ENCODE results near the gene KIF21B.

The KIF21B gene

GRCh38 chr1:201020040-201020591 lies 3.4 kb downstream of the KIF21B start:
- no peak for DNase-seq (ENCODE audit: low spot score)

- DNase-seq (ENCODE audit: low spot score), result peak; percentile 45
Measured at GRCh38 chr1:201019321-201019977, 4.1 kb downstream of the KIF21B start.

GRCh38 chr1:201017828-201018163 lies 5.7 kb downstream of the KIF21B start:
- no peak for DNase-seq (ENCODE audit: low spot score)

DNA sequence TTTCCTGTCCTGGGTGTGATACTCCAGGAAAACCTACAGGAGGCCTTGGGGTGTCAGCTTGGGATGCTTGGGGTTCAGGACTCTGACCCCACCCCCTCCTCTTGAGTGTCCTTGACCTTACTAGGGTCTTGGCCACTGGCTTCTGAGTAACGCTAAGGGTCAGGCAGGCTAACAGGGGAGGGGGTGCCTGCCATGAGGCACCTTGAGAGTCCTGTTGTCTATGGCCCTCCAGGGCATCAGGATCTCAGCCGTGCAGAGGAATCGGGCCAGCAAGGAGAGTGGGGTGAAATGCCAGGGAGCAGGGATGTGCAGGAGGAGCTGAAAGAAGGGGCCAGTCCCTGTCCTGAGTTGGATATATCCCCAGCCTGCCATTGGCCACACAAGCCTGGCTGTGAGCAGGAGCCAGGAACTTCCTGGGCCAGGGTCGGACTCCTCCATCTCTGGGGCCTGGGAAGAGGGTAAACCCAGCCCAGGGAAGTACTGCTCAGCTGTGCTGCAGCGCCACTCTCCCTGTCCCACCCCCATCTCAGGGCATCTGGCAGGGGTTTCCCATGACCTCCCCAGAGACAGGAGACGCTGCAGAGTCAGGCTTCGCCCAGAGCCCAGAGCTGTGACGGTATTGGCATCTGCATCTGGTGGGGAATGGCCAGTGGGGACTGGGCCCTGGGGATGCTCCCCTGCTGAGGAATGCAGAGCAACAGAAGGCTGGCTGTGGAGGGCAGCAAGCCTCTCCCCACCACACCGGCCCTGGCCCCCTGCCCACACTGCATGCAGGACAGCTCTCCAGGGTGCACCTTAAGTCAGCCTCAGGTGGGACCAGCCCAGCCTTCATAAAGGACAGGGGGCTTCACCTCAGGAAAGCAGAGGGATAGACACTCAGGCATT lies 6.3 kb downstream of the KIF21B start:
- DNase-seq (ENCODE audit: low spot score), result no peak

DNA sequence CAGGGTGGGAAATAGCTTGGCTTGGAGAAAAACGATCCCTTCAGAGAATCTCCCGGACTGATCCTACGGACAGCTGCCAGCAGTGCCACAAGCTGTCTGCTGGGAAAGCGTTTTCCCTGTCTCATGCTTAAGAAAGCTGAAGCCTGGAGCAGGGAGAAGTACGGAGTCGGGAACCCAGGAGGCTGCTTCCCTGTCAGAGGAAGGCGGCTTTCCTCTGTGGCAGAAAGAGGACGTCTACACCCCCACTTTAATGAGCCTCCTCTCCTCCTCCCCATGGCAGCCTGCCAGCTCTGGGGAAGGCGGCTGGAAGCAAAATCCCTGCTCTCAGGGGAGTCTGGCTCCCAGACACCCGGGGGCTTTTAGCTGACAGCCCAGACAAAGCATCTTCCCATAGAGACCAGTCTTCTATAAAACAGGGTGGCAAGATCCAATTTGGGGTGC lies 7.3 kb downstream of the KIF21B start:
- DNase-seq (ENCODE audit: low spot score), result no peak

- DNase-seq (ENCODE audit: low spot score), result no peak
Measured at GRCh38 chr1:201015551-201016091, 7.9 kb downstream of the KIF21B start.

DNA sequence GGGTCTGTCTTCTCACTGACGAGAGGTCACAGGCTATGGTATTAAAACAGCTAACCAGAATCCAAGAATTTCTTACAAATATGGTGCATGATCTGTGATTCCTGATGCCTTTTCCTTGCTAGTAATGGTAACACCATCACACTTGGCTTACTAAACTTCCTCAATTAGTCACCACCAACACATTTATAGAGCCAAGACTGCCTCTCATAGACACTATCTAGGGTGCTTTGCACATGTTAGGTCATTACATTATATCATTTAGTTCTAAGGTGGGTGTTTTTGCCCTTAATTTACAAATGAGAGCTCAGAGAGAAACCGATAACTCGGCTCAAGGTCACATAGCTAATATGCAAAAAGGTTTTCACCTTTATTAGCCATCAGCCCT lies 8.7 kb downstream of the KIF21B start:
- no peak for DNase-seq (ENCODE audit: low spot score)

GRCh38 chr1:201013991-201014815 lies 9.3 kb downstream of the KIF21B start:
- no peak for DNase-seq (ENCODE audit: low spot score)

- no peak for DNase-seq (ENCODE audit: low spot score)
Measured at GRCh38 chr1:201013031-201013485, 10.5 kb downstream of the KIF21B start.

- DNase-seq (ENCODE audit: low spot score), result no peak
Measured at GRCh38 chr1:201011616-201012015, 11.9 kb downstream of the KIF21B start.

DNA sequence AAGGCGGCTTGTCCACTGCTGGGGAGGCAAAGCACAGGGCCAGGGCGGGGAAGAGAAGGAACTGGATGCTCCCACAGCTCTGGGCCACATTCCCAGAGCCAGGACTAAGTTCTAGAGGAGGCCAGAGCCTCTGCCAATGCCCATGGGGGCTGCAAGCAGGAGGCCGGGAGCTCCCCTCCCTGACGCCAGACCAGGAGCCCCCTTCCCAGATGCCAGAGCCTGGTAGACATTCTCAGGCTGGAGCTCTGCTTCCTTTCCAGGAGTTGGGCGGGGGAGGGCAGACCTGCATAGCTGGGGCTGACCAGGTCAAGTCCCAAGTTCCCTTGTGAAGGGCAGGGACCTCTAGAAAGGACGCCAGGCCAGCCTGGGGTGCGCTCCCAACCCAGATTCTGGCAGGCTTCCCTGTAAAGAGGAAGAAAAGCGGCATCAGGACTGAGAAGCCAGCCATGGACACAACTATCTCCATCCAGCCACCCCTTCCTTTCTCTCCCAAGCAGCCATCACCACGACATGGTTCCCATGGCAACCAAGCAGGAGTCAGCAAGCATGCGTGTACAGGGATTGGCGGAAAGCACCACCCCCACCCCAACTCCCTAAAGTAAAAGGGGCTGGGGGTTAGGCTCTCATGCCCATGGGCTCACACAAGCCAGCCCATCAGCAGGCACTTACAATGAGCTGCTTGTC lies 13.4 kb downstream of the KIF21B start:
- DNase-seq (ENCODE audit: low spot score), result no peak

- no peak for DNase-seq (ENCODE audit: low spot score)
Measured at GRCh38 chr1:201008666-201009360, 14.7 kb downstream of the KIF21B start.

GRCh38 chr1:201007481-201007880 lies 16.0 kb downstream of the KIF21B start:
- DNase-seq (ENCODE audit: low spot score), result no peak

DNA sequence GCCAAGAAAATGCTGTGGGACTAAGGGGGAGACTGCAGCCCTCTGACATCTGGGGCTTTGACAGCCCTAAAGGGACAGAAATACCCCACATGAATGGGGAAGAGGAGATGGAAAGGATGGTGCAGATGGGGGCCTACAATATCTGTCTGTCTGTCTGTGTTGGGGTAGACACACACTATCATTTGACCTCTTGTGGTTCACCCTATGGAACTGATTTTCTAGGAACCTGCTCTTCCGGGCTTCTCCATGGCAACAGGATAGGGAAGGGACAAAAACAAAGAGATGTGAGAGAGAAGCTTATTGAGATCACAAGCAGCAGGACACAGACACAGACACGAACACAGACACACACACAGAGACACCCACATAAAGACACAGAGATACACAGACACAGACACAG lies 17.1 kb downstream of the KIF21B start:
- no peak for DNase-seq (ENCODE audit: low spot score)

DNA sequence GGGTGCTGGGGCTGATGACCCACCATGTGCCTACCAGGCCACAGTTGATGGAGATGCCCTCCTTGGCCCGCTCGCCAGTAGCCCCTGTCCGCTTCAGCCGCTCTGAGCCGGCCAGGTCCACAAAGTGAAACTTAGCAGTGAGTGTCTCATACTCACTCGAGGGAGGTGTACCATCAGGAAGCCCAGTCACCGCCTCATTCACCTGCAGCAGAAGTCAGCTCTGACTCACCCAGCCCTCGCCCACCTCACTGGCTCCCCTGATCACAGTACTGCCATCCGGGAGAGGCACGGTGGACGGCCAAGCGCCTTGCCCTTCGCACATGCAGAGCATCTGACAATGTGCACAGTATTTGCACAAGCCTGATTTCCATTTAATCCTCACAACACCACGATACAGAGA lies 18.8 kb downstream of the KIF21B start:
- DNase-seq (ENCODE audit: low spot score), result no peak

DNA sequence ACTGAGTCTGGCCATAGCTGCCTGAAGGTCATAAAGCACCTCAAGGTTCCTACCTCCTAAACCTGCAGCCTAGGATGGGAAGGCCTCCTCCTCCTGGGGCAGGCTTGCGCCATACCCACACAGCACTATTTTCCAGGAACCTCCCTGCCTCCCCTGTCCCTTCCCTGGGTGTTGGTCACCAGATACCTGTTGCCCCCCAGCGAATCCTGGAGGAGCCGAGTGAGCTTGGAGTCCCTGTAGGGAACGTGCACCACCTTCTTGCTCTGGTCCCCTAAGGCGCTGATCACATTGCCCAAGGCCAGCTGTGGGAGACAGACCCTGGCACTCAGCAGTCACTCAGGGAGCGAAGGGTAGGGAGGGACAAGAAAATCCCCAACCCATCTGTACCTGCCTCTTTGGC lies 19.4 kb downstream of the KIF21B start:
- DNase-seq (ENCODE audit: low spot score), result no peak

DNA sequence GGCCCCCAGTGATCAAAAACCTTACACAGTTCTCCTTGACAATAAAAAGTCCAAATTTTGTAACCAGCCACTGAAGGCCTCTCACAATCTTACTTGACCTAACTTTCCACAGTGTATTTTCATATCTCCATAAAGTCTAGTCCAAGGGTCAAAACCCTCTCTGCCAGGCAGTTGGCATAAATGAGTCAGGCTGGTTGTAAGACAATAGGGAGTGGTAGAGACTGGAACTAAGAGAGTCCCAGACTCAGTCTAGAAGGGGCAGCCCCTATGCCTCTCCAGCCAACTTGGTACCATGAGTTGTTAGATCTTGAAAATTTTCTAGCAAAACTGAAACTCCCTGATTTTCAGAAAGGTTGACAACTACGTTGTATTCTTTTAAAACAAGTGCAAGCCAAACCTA lies 21.0 kb downstream of the KIF21B start:
- no peak for DNase-seq (ENCODE audit: low spot score)

GRCh38 chr1:201001962-201002361 lies 21.6 kb downstream of the KIF21B start:
- DNase-seq (ENCODE audit: low spot score), result no peak

DNA sequence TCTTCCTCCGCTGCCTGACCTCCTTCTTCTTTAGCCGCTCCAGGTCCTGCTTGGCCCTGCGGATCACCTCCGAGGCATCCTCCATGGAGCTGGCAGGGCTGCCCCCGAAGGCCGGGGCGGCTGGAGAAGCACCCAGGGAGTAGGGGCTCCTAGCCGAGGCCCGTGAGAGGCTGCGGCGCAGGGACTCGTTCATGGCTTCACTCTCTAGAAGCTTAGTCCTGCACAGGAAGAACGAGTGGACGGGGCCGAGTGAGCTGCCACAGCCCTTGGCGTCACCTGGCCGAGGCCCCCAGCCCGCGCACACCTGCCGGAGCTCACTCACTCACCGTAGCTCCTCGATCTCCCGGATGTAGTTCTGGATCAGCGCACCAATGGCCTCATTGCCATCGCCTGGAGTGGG lies 23.1 kb downstream of the KIF21B start:
- DNase-seq (ENCODE audit: low spot score), result no peak

- DNase-seq (ENCODE audit: low spot score), result no peak
Measured at GRCh38 chr1:200999667-201000066, 23.8 kb downstream of the KIF21B start.

DNA sequence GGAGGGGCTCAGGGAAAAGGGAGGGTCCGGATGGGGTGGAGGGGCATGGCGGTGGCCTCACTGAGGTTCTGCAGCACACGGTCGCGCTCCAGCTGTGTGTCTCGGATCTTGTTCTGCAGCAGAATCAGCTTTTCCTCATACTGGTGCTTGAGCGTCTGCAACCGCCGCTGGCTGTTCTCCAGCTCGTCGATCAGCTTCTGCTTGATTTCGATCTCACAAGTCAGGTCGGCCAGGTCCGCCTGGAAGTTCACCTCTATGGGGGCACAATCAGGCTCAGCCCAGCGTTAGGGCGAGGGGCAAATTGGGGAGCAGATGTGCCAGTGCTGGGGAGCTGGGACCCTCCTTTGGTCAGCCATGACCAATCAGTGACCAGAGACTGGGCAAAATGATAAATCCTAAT lies 25.2 kb downstream of the KIF21B start:
- no peak for DNase-seq (ENCODE audit: low spot score)
